ENCODE data around the gene ZMYM2.

- TF ChIP-seq, protein P1, sequence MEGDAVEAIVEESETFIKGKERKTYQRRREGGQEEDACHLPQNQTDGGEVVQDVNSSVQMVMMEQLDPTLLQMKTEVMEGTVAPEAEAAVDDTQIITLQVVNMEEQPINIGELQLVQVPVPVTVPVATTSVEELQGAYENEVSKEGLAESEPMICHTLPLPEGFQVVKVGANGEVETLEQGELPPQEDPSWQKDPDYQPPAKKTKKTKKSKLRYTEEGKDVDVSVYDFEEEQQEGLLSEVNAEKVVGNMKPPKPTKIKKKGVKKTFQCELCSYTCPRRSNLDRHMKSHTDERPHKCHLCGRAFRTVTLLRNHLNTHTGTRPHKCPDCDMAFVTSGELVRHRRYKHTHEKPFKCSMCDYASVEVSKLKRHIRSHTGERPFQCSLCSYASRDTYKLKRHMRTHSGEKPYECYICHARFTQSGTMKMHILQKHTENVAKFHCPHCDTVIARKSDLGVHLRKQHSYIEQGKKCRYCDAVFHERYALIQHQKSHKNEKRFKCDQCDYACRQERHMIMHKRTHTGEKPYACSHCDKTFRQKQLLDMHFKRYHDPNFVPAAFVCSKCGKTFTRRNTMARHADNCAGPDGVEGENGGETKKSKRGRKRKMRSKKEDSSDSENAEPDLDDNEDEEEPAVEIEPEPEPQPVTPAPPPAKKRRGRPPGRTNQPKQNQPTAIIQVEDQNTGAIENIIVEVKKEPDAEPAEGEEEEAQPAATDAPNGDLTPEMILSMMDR (IDR thresholded peaks at IDR 0.05): no peak
- no peak for TF ChIP-seq POLR2A (IDR thresholded peaks at IDR 0.05)
Measured at GRCh38 chr13:20119960-20120359, 161.4 kb downstream of the ZMYM2 start.
